Subcutaneous adipose tissue (tissue), 4 donors: ENCODE data around the gene TMEM86B. TPM values are rescaled to one million over a fixed set of nuclear protein-coding genes. Genes with fewer than 3 reads are reported as not detected.

ENCODE experiments used
- CTCF ChIP-seq: fragments of 450-650 bp; IDR thresholded peaks from one replicate; pipeline ENCODE4 v1.5.1; 2016; ENCODE audit warnings: low read depth, mild to moderate bottlenecking, control low read depth, antibody characterized with exemption, moderate library complexity
- total RNA-seq, 4 donors: library from RNA; depleted of rRNA; stranded (reverse); fragments of >200 nt; gene quantifications; one replicate each; pipeline ENCODE4 v1.1.0, GENCODE V29; 2016

Gene TMEM86B
- total RNA-seq, 4 donors from 2014 or later, result 0.22 to 2.3 TPM; not detected in 2

GRCh38 chr19:55250262-55251036 lies 21.9 kb upstream of the TMEM86B start:
- no peak for TF ChIP-seq CTCF

- TF ChIP-seq CTCF, result no peak
Observed at GRCh38 chr19:55249841-55250240, 21.3 kb upstream of the TMEM86B start.

GRCh38 chr19:55248704-55249103 lies 20.1 kb upstream of the TMEM86B start:
- no peak for TF ChIP-seq CTCF

- TF ChIP-seq CTCF, result no peak
Observed at GRCh38 chr19:55248166-55248675, 19.7 kb upstream of the TMEM86B start.

GRCh38 chr19:55247621-55248099 lies 19.1 kb upstream of the TMEM86B start:
- TF ChIP-seq CTCF, result no peak

DNA sequence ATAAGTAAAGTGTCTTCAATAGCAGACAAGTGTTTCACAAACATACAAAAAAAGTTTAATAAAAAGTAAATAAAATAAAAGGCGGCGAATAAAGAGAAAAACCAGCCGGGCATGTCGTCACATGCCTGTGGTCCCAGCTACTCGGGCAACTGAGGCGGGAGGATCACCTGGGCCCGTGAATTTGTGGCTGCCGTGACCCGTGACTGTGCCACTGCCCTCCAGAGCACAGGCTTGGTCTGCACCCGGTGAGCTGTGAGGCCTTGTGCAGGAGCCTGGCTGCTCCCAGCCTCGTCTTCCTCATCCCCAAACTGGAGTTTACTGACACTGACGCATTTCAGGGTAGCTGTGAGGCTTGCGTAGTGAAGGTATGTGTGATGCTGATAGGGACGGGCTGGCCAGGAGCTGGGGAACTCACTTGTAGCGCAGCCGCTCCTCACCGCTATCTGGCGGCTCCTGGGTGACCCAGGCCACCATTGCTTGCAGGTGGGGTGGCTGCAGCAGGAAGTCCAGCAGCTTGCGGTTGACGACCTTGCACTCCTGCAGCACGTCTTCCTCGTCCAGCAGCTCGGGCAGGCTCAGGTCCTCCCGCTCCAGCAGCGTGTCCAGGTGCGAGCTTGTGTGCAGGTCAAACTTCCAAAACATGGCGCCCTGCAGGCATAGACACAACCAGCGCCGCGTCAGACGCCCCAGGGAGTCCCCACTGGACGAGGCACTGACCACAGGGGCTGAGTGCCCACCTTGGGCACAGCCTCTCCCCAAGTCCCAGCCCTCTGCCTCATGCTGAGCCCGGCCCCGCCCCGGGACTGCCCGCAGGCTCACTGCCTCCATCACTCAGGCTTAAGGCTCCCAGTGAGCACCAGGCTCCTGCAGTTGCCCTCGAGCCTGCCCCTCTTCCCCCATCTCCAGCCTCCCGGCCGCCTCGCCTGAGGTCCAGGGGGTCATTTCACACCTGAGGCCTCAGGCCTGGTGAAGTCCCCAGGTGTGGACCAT lies 18.2 kb upstream of the TMEM86B start:
- no peak for TF ChIP-seq CTCF
